ENCODE results near the gene RRM2. TPM values are rescaled to one million over a fixed set of nuclear protein-coding genes. Genes with fewer than 3 reads are reported as not detected.

Gene RRM2
- polyA plus RNA-seq, 1 donor (not counting 4 experiments of a cell fraction or from before 2014, with no cell fraction given), result 25.7 TPM

GRCh38 chr2:10140841-10141610 lies 18.5 kb downstream of the RRM2 start:
- H4K20me1 ChIP-seq (ENCODE audit: control insufficient read depth, extremely low read depth, insufficient read depth, low read length), result no peaks in the 10 kb centered on the region
- no peaks in the 10 kb centered on the region for H3K9me3 ChIP-seq (ENCODE audit: control insufficient read depth, low read depth, low read length)
- H3K27ac ChIP-seq (ENCODE audit: control insufficient read depth, insufficient read depth, low read length), result no peak overlapping the region
- H3K79me2 ChIP-seq (ENCODE audit: control insufficient read depth, insufficient read depth, low read length), result no peaks in the 10 kb centered on the region
- H3K36me3 ChIP-seq (ENCODE audit: control insufficient read depth in 2 of 2, extremely low read depth in 1 of 2, insufficient read depth in 2 of 2, low read length in 2 of 2), result no peaks in the 10 kb centered on the region
- no peaks in the 10 kb centered on the region for H3K9me1 ChIP-seq (ENCODE audit: control insufficient read depth, extremely low read depth, insufficient read depth, low read length)
- peaks cover 22% of the 10 kb centered on the region for H3K4me1 ChIP-seq (ENCODE audit: control insufficient read depth, extremely low read depth, insufficient read depth, low read length)
- peak in 1 of 3 experiments; percentile 52 for TF ChIP-seq CTCF (optimal IDR thresholded peaks at IDR 0.05 in 1 of 3, IDR thresholded peaks at IDR 0.05 in 1 of 3, conservative IDR thresholded peaks at IDR 0.05 in 1 of 3; ENCODE audit: extremely low read depth in 1 of 3, insufficient read depth in 2 of 3, low read length in 3 of 3)
- TF ChIP-seq EZH2 (IDR thresholded peaks at IDR 0.05; ENCODE audit: low read length), result no peak
- dilution Hi-C loops (cut with MboI; ENCODE audit: extremely low pct_ligation_motif_present, low sequenced_read_pairs), result no loop called here
- no peak for FAIRE-seq
- H3K4me3 ChIP-seq (ENCODE audit: control insufficient read depth in 2 of 3, extremely low read depth in 1 of 3, insufficient read depth in 2 of 3, low read depth in 1 of 3, low read length in 3 of 3), result no peak overlapping the region
- H3K4me2 ChIP-seq (ENCODE audit: control insufficient read depth, extremely low read depth, insufficient read depth, low read depth, low read length), result no peak overlapping the region
- no peak overlapping the region for H2AFZ ChIP-seq (ENCODE audit: control insufficient read depth, low read length)
- DNase-seq (ENCODE audit: low read depth, low spot score), result no peak
- no peaks in the 10 kb centered on the region for H3K27me3 ChIP-seq (ENCODE audit: control insufficient read depth, extremely low read depth, insufficient read depth, low read length)
- no peak overlapping the region for H3K9ac ChIP-seq (ENCODE audit: control insufficient read depth, extremely low read depth, insufficient read depth, low read length)

GRCh38 chr2:10141736-10142639 lies 19.4 kb downstream of the RRM2 start:
- FAIRE-seq (no peak), DNase-seq (ENCODE audit: low read depth, low spot score) (no peak)
- H3K9ac ChIP-seq (ENCODE audit: control insufficient read depth, extremely low read depth, insufficient read depth, low read length), result no peak overlapping the region
- no peaks in the 10 kb centered on the region for H4K20me1 ChIP-seq (ENCODE audit: control insufficient read depth, extremely low read depth, insufficient read depth, low read length)
- H3K4me3 ChIP-seq (ENCODE audit: control insufficient read depth in 2 of 3, extremely low read depth in 1 of 3, insufficient read depth in 2 of 3, low read depth in 1 of 3, low read length in 3 of 3), result no peak overlapping the region
- dilution Hi-C loops (cut with MboI; ENCODE audit: extremely low pct_ligation_motif_present, low sequenced_read_pairs), result no loop called here
- H3K9me3 ChIP-seq (ENCODE audit: control insufficient read depth, low read depth, low read length), result no peaks in the 10 kb centered on the region
- H3K36me3 ChIP-seq (ENCODE audit: control insufficient read depth in 2 of 2, extremely low read depth in 1 of 2, insufficient read depth in 2 of 2, low read length in 2 of 2), result no peaks in the 10 kb centered on the region
- H3K4me1 ChIP-seq (ENCODE audit: control insufficient read depth, extremely low read depth, insufficient read depth, low read length), result peaks cover 16% of the 10 kb centered on the region
- no peaks in the 10 kb centered on the region for H3K79me2 ChIP-seq (ENCODE audit: control insufficient read depth, insufficient read depth, low read length)
- H2AFZ ChIP-seq (ENCODE audit: control insufficient read depth, low read length), result no peak overlapping the region
- H3K27ac ChIP-seq (ENCODE audit: control insufficient read depth, insufficient read depth, low read length), result no peak overlapping the region
- TF ChIP-seq CTCF (optimal IDR thresholded peaks at IDR 0.05 in 1 of 3, IDR thresholded peaks at IDR 0.05 in 1 of 3, conservative IDR thresholded peaks at IDR 0.05 in 1 of 3; ENCODE audit: extremely low read depth in 1 of 3, insufficient read depth in 2 of 3, low read length in 3 of 3), result peak; percentile 42 to 92 (median 72)
- no peak for TF ChIP-seq EZH2 (IDR thresholded peaks at IDR 0.05; ENCODE audit: low read length)
- H3K27me3 ChIP-seq (ENCODE audit: control insufficient read depth, extremely low read depth, insufficient read depth, low read length), result no peaks in the 10 kb centered on the region
- H3K4me2 ChIP-seq (ENCODE audit: control insufficient read depth, extremely low read depth, insufficient read depth, low read depth, low read length), result no peak overlapping the region
- no peaks in the 10 kb centered on the region for H3K9me1 ChIP-seq (ENCODE audit: control insufficient read depth, extremely low read depth, insufficient read depth, low read length)
